ENCODE results near the gene GPR139.

The GPR139 gene

DNA sequence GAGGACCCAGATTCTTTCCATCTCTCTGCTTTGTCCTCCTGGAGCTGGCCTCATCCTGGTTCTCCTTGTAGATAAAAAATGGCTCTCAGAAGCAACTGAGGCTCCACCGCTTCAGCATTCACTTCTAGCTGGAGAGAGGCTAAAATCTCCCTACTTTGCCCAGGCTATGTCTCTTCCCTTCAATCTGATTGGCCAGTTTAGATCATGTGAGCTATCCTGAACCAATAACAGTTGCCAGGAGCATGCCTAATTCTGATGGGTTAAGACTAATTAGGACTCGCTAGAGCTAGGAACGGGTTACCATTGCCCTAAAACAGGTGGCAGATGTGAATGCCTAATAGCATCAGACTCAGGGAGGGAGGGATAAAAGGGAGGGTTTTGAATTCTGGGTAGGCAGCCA is 89.6 kb downstream of the GPR139 start:
- Histone ChIP-seq H3K4me3 (ENCODE audit: low read depth in 1 of 2, low read length in 2 of 2) (no peak overlapping the region), H3K36me3 (ENCODE audit: insufficient read depth, low read length) (no peaks in the 10 kb centered on the region), H4K20me1 (ENCODE audit: insufficient read depth, low read length) (no peaks in the 10 kb centered on the region), H2AFZ (ENCODE audit: low read depth, low read length) (no peak overlapping the region), H3K4me2 (ENCODE audit: insufficient read depth, low read length) (no peak overlapping the region), H3K27me3 (ENCODE audit: insufficient read depth, low read length, poor library complexity) (no peaks in the 10 kb centered on the region), H3K4me1 (ENCODE audit: insufficient read depth, low read length) (no peaks in the 10 kb centered on the region), H3K79me2 (ENCODE audit: insufficient read depth, low read length) (no peaks in the 10 kb centered on the region), H3K9me3 (ENCODE audit: insufficient read depth, low read length, severe bottlenecking) (no peaks in the 10 kb centered on the region), H3K9ac (ENCODE audit: low read depth, low read length) (no peak overlapping the region), H3K27ac (ENCODE audit: low read length) (no peak overlapping the region)
- ATAC-seq (ENCODE audit: insufficient read depth, low read depth) (no peak), DNase-seq (no peak)
- TF ChIP-seq CTCF (IDR thresholded peaks at IDR 0.05; ENCODE audit: borderline replicate concordance, extremely low read depth, low read length, poor library complexity, severe bottlenecking) = no peak
- TF ChIP-seq EZH2 (IDR thresholded peaks at IDR 0.05; ENCODE audit: borderline replicate concordance, low read depth, low read length, severe bottlenecking) = no peak
